Caco-2 (cell line): ENCODE results near the gene MAN1C1. TPM values are rescaled to one million over a fixed set of nuclear protein-coding genes. Genes with fewer than 3 reads are reported as not detected.

Experiments used
- BruUV-seq: library from RNA; stranded (reverse); fragments of 400-500 nt; replicated peaks from 2 replicates; lab custom pipeline; 2021; lab: Mats Ljungman, UMichigan
- CTCF ChIA-PET: fragments of 300-600 bp; sonication (Branson Sonifier 250); formaldehyde crosslinking; loops from one replicate; lab custom pipeline; 2022; ENCODE audit warnings: antibody characterized with exemption; lab: Charles Lee
- POLR2A ChIA-PET: fragments of 300-600 bp; sonication (Branson Sonifier 250); formaldehyde crosslinking; loops from one replicate; lab custom pipeline; 2022; ENCODE audit warnings: antibody characterized with exemption; lab: Charles Lee
- DNase-seq, 2 experiments: peaks; one replicate each; pipeline versions ENCODE4 v3.0.0 to v3.0.0-alpha.2; 2020 to 2022
- H3K27me3 ChIP-seq: replicated peaks from 2 replicates; pipeline ENCODE4 v1.6.0; 2011; ENCODE audit warnings: low read length; ENCODE audit not compliant: control insufficient read depth, insufficient read depth
- H3K36me3 ChIP-seq: 2 replicates; pipeline ENCODE4 v1.5.1; 2011; ENCODE audit warnings: low read length; ENCODE audit not compliant: control insufficient read depth, insufficient read depth
- H3K4me1 ChIP-seq: fragments of 250-450 bp; sonication (Bioruptor Pico); 2 replicates; pipeline ENCODE4 v1.5.1; 2020; ENCODE audit warnings: mild to moderate bottlenecking
- H3K4me3 ChIP-seq: 2 replicates; pipeline ENCODE4 v1.5.1; 2011; ENCODE audit warnings: low read depth, mild to moderate bottlenecking, control low read depth, low read length
- H3K9me3 ChIP-seq: fragments of 250-450 bp; sonication (Bioruptor Pico); 2 replicates; pipeline ENCODE4 v1.5.1; 2020; ENCODE audit warnings: mild to moderate bottlenecking, moderate library complexity
- H3K27ac Mint-ChIP-seq: one replicate; pipeline ENCODE4 v1.8.0; 2022; ENCODE audit warnings: mixed read lengths; ENCODE audit not compliant: unreplicated experiment
- H3K27me3 Mint-ChIP-seq: one replicate; pipeline ENCODE4 v1.8.0; 2022; ENCODE audit warnings: mixed read lengths; ENCODE audit not compliant: insufficient read depth, unreplicated experiment
- H3K36me3 Mint-ChIP-seq: one replicate; pipeline ENCODE4 v1.8.0; 2022; ENCODE audit warnings: mild to moderate bottlenecking, mixed read lengths; ENCODE audit not compliant: insufficient read depth, unreplicated experiment
- H3K4me1 Mint-ChIP-seq: one replicate; pipeline ENCODE4 v1.8.0; 2022; ENCODE audit warnings: low read depth, mixed read lengths; ENCODE audit not compliant: unreplicated experiment
- H3K4me3 Mint-ChIP-seq: one replicate; pipeline ENCODE4 v1.8.0; 2022; ENCODE audit warnings: mild to moderate bottlenecking, moderate library complexity, mixed read lengths; ENCODE audit not compliant: unreplicated experiment
- H3K9me3 Mint-ChIP-seq: one replicate; pipeline ENCODE4 v1.8.0; 2022; ENCODE audit warnings: mixed read lengths; ENCODE audit not compliant: unreplicated experiment
- intact Hi-C: fragments of 100-400 bp; cut with micrococcal nuclease; formaldehyde crosslinking; loops from one replicate; pipeline ENCODE4 v1.10.0; 2022; ENCODE audit not compliant: unreplicated experiment
- total RNA-seq: library from RNA; stranded (reverse); gene quantifications from 2 replicates; pipeline ENCODE4 v1.2.3, GENCODE V29; 2022
- TF ChIP-seq, protein P1 (sequence below), 2 experiments: fragments of 200-600 bp in 1 of 2; IDR thresholded peaks; 1 replicate in 1 of 2; 2 replicates in 1 of 2; pipeline versions ENCODE4 v1.5.1 to v1.8.0; 2011 to 2022; ENCODE audit warnings: antibody characterized with exemption in 1 of 2, control low read depth in 1 of 2, inconsistent platforms in 1 of 2, low read depth in 1 of 2, low read length in 1 of 2, mild to moderate bottlenecking in 1 of 2, moderate library complexity in 1 of 2; ENCODE audit not compliant: insufficient read depth in 1 of 2, severe bottlenecking in 1 of 2, unreplicated experiment in 1 of 2

Gene MAN1C1
- total RNA-seq, 1 experiment from 2014 or later = 2.7 TPM

DNA sequence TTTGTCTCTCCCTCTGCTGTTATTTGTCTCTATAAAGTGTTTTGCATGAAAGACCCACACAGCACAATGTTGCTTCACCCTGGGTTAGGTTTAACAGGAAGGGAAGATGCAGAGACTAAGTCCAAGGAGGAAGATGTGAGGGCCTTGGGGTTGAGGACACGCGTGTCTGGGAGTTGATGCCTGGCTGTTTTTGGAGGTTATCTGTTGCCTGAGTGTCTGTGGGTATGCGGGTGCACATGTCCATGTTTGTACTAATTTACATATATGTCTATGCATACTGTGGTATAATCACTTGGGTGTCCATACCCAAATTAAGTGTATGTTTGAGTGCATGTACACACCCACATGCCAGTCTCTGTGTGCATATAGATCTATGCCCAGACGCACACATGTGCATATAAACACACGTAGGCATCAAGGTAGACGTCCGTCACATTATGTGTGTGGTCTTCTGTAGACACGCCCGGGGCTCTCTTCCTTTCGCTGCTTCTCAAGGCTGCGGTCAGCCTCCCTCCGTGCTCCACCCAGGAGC lies 962 bp upstream of the MAN1C1 start:
- Mint-ChIP-seq H3K27me3 (peaks cover 3% of the 10 kb centered on the region), H3K9me3 (no peaks in the 10 kb centered on the region), H3K4me1 (peaks cover 14% of the 10 kb centered on the region), H3K4me3 (peak overlapping the region; percentile 61), H3K36me3 (peaks cover 5% of the 10 kb centered on the region), H3K27ac (no peak overlapping the region)
- Histone ChIP-seq H3K27me3 (0 out of 2 replicates have a peak, but pooled peaks cover 1% of the 10 kb centered on the region), H3K4me1 (peaks cover 5% of the 10 kb centered on the region; the same call in 1 of the 2 replicates), H3K4me3 (peak overlapping the region; percentile 42), H3K9me3 (no peaks in the 10 kb centered on the region), H3K36me3 (no peaks in the 10 kb centered on the region; the same call in 1 of the 2 replicates)
- TF ChIP-seq, protein P1, sequence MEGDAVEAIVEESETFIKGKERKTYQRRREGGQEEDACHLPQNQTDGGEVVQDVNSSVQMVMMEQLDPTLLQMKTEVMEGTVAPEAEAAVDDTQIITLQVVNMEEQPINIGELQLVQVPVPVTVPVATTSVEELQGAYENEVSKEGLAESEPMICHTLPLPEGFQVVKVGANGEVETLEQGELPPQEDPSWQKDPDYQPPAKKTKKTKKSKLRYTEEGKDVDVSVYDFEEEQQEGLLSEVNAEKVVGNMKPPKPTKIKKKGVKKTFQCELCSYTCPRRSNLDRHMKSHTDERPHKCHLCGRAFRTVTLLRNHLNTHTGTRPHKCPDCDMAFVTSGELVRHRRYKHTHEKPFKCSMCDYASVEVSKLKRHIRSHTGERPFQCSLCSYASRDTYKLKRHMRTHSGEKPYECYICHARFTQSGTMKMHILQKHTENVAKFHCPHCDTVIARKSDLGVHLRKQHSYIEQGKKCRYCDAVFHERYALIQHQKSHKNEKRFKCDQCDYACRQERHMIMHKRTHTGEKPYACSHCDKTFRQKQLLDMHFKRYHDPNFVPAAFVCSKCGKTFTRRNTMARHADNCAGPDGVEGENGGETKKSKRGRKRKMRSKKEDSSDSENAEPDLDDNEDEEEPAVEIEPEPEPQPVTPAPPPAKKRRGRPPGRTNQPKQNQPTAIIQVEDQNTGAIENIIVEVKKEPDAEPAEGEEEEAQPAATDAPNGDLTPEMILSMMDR (IDR thresholded peaks at IDR 0.05; ENCODE audit: insufficient read depth in 1 of 2, low read depth in 1 of 2, low read length in 1 of 2, severe bottlenecking in 1 of 2, unreplicated experiment in 1 of 2) = no peak
- POLR2A ChIA-PET = interaction anchor here (0.6 kb wide), 1 partner anchor 43 kb away, joined by 3 read pairs; no protein-coding TSS in a partner anchor
- CTCF ChIA-PET = interaction anchor here (0.7 kb wide), 1 partner anchor 89 kb away, joined by 3 read pairs; no protein-coding TSS in a partner anchor
- no peak for DNase-seq
- intact Hi-C loops = no loop called here
- no TSS peak for BruUV-seq

DNA sequence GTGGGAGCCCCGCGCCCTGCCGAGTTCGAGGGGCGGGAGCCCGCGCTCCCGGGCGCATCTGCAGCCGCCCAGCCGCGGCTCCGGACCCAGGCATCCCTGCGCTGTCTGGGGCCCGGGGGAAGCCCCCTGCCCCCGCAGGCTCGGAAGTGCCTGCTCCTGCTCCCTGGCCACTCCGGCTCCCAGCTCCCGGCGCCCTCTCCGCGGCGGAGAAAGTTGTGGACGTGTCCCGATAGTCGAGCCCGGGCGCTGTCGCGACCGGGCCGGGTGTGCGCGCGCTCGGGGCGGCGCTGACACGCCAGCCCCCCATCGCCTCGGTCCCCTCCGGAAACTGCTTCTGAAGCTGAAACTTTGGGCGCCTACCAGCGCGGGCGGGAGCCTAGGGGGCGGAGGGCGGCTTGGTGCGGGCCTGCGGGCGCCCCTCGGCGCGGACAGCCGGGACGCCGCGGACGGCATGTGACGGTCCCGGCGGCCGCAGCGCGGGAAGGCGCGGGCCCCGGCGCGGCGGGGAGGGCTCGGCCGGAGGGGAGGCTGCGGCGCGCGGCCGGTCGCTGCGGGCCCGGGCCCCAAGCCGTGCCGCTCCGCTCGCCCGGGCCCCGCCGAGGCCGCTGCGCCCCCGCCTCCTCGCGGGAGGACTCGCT lies 515 bp downstream of the MAN1C1 start:
- Histone ChIP-seq H3K27me3 (0 out of 2 replicates have a peak, but pooled peaks cover 1% of the 10 kb centered on the region), H3K36me3 (no peaks in the 10 kb centered on the region), H3K9me3 (no peaks in the 10 kb centered on the region), H3K4me3 (peak overlapping the region; percentile 60), H3K4me1 (peaks cover 4% of the 10 kb centered on the region; the same call in 1 of the 2 replicates)
- Mint-ChIP-seq H3K9me3 (no peaks in the 10 kb centered on the region), H3K27me3 (peaks cover under 1% of the 10 kb centered on the region), H3K27ac (no peak overlapping the region), H3K4me1 (peaks cover 10% of the 10 kb centered on the region), H3K4me3 (no peak overlapping the region), H3K36me3 (peaks cover 5% of the 10 kb centered on the region)
- POLR2A ChIA-PET = interaction anchor here (0.6 kb wide), 1 partner anchor 148 kb away, joined by 6 read pairs; no protein-coding TSS in a partner anchor
- BruUV-seq = no TSS peak
- peak in 1 of 2 experiments; percentile 4 for DNase-seq
- CTCF ChIA-PET = interaction anchor here (0.5 to 1.0 kb wide), 3 partner anchors 118 to 231 kb away, joined by 3 to 7 read pairs (median 4); no protein-coding TSS in a partner anchor
- TF ChIP-seq, protein P1 (IDR thresholded peaks at IDR 0.05; ENCODE audit: insufficient read depth in 1 of 2, low read depth in 1 of 2, low read length in 1 of 2, severe bottlenecking in 1 of 2, unreplicated experiment in 1 of 2) = no peak
- intact Hi-C loops = no loop called here

DNA sequence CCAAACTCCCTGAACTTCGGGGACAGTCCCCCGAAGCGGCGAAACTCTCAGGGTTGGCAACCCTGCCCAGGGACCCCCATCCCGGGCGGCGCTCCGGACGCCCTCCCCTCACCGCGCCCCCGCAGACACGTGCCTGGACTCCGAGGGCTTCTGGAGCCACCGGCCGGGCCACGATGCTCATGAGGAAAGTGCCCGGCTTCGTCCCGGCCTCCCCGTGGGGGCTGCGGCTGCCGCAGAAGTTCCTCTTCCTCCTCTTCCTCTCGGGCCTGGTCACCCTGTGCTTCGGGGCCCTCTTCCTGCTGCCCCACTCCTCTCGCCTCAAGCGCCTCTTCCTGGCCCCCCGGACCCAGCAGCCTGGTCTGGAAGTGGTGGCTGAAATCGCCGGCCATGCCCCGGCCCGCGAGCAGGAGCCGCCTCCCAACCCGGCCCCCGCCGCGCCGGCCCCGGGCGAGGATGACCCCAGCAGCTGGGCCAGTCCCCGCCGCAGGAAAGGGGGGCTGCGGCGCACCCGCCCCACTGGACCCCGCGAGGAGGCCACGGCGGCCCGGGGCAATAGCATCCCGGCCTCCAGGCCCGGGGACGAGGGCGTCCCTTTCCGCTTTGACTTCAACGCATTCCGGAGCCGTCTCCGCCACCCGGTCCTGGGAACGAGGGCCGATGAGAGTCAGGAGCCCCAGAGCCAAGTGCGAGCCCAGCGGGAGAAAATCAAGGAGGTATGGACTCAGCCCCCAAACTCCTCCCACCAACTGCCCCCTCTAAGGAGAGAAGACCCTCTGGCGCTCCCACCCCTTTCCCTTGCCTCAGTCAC lies 1.2 kb downstream of the MAN1C1 start:
- H3K27ac Mint-ChIP-seq = no peak overlapping the region
- intact Hi-C loops = loop anchor here (2.0 kb wide), 1 partner anchor 51 kb away; no protein-coding TSS in a partner anchor
- no peaks in the 10 kb centered on the region for H3K27me3 Mint-ChIP-seq
- 0 out of 2 replicates have a peak, but pooled peaks cover 1% of the 10 kb centered on the region for H3K27me3 ChIP-seq
- no peaks in the 10 kb centered on the region for H3K9me3 Mint-ChIP-seq
- H3K9me3 ChIP-seq = no peaks in the 10 kb centered on the region
- H3K36me3 Mint-ChIP-seq = peaks cover 5% of the 10 kb centered on the region
- ChIA-PET CTCF (interaction anchor here (0.6 to 1.3 kb wide), 5 partner anchors 44 to 230 kb away, joined by 3 to 7 read pairs (median 4); no protein-coding TSS in a partner anchor), POLR2A (no interaction called here)
- no TSS peak for BruUV-seq
- peaks cover 8% of the 10 kb centered on the region for H3K4me1 Mint-ChIP-seq
- no peak for DNase-seq
- H3K36me3 ChIP-seq = no peaks in the 10 kb centered on the region
- H3K4me3 ChIP-seq = peak overlapping the region; percentile 44
- peak overlapping the region; percentile 66 for H3K4me3 Mint-ChIP-seq
- TF ChIP-seq, protein P1 (IDR thresholded peaks at IDR 0.05; ENCODE audit: insufficient read depth in 1 of 2, low read depth in 1 of 2, low read length in 1 of 2, severe bottlenecking in 1 of 2, unreplicated experiment in 1 of 2) = no peak
- H3K4me1 ChIP-seq = peaks cover 4% of the 10 kb centered on the region; the same call in 1 of the 2 replicates
